CD4-positive, CD25-positive, alpha-beta regulatory T cell (primary cell): ENCODE data around the gene KAZN. TPM values are rescaled to one million over a fixed set of nuclear protein-coding genes. Genes with fewer than 3 reads are reported as not detected.

Experiments used
- ATAC-seq, 2 donors: fragments of 150-1000 bp; cut with Tn5 transposase; one replicate each; pipeline ENCODE4 v1.10.0; 2021; ENCODE audit warnings: low read depth in 2 of 2, moderate number of reproducible peaks in 2 of 2, moderate library complexity in 1 of 2
- DNase-seq, 3 donors: peaks; one replicate each; pipeline versions ENCODE4 v3.0.0 to v3.0.0-alpha.2; 2012 to 2022; ENCODE audit warnings: mixed read lengths in 1 of 3
- H3K27ac ChIP-seq: one replicate; pipeline ENCODE4 v1.7.0; 2013; ENCODE audit warnings: mild to moderate bottlenecking, low read length; ENCODE audit not compliant: insufficient read depth, poor library complexity, severe bottlenecking
- H3K27me3 ChIP-seq: one replicate; pipeline ENCODE4 v1.7.0; 2013; ENCODE audit warnings: low read length; ENCODE audit not compliant: control insufficient read depth, insufficient read depth
- H3K36me3 ChIP-seq: one replicate; pipeline ENCODE4 v1.7.0; 2013; ENCODE audit warnings: mild to moderate bottlenecking, low read length, moderate library complexity; ENCODE audit not compliant: control insufficient read depth, insufficient read depth
- H3K4me1 ChIP-seq: 2 replicates; pipeline ENCODE4 v1.7.0; 2013; ENCODE audit warnings: mild to moderate bottlenecking, low read length; ENCODE audit not compliant: insufficient read depth, control insufficient read depth, poor library complexity, severe bottlenecking
- H3K4me3 ChIP-seq: one replicate; pipeline ENCODE4 v1.7.0; 2013; ENCODE audit warnings: low read depth, mild to moderate bottlenecking, low read length, moderate library complexity
- H3K9me3 ChIP-seq, 2 experiments: 1 replicate in 1 of 2; 2 replicates in 1 of 2; pipeline ENCODE4 v1.7.0; 2013; ENCODE audit warnings: low read length in 2 of 2, mild to moderate bottlenecking in 1 of 2, moderate library complexity in 1 of 2; ENCODE audit not compliant: control insufficient read depth in 2 of 2
- H3K27ac Mint-ChIP-seq, 3 donors: one replicate each; pipeline ENCODE4 v1.8.0; 2020 to 2022; ENCODE audit warnings: mild to moderate bottlenecking in 3 of 3, mixed read lengths in 3 of 3, moderate library complexity in 2 of 3
- H3K27me3 Mint-ChIP-seq: one replicate; pipeline ENCODE4 v1.8.0; 2022; ENCODE audit warnings: mild to moderate bottlenecking, mixed read lengths
- H3K36me3 Mint-ChIP-seq: one replicate; pipeline ENCODE4 v1.8.0; 2020; ENCODE audit warnings: mixed read lengths
- H3K4me1 Mint-ChIP-seq, 4 donors: one replicate each; pipeline ENCODE4 v1.8.0; 2020 to 2022; ENCODE audit warnings: mixed read lengths in 4 of 4, mild to moderate bottlenecking in 1 of 4
- H3K4me3 Mint-ChIP-seq, 4 donors: one replicate each; pipeline ENCODE4 v1.8.0; 2020 to 2022; ENCODE audit warnings: mild to moderate bottlenecking in 4 of 4, mixed read lengths in 4 of 4, moderate library complexity in 3 of 4
- H3K9me3 Mint-ChIP-seq, 7 donors: one replicate each; pipeline ENCODE4 v1.8.0; 2020 to 2022; ENCODE audit warnings: mixed read lengths in 7 of 7, mild to moderate bottlenecking in 3 of 7, moderate library complexity in 2 of 7
- polyA plus RNA-seq, 4 donors: library from polyadenylated mRNA; unstranded; fragments of 300-500 nt; fragmentation: Illumina TruSeq; gene quantifications; one replicate each; pipeline ENCODE4 v1.2.3, GENCODE V29; 2021
- total RNA-seq: library from RNA; stranded (reverse); gene quantifications from one replicate; pipeline ENCODE4 v1.2.3, GENCODE V29; 2022

KAZN gene
- total and polyA plus RNA-seq, 5 donors from 2014 or later: not detected

DNA sequence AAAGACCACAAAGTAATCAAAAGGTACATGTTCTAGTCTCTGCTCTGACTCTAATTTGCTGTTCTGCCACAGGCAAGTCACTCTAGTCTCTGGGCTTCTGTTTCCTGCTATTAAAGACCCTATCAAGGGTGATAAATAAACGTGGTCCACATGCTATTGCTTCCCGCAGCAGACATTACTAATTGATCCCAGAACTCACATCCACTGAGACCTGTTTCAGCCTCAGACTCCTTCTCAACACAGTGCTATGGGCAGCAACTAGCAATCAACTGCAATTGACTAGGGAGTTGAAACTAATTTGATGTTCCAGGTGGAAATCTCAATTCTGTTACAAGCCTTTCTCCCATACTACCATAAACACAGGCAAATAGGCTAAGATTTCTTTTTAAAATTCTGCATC lies 150.5 kb downstream of the KAZN start:
- Histone ChIP-seq H3K4me3 (no peak overlapping the region), H3K27ac (no peak overlapping the region), H3K9me3 (no peaks in the 10 kb centered on the region), H3K36me3 (no peaks in the 10 kb centered on the region), H3K27me3 (no peaks in the 10 kb centered on the region), H3K4me1 (no peaks in the 10 kb centered on the region)
- DNase-seq (no peak), ATAC-seq (no peak)
- Mint-ChIP-seq H3K4me3 (no peak overlapping the region), H3K9me3 (peaks cover 0 to 2% (median 0%) of the 10 kb centered on the region in 7 donors), H3K27me3 (no peaks in the 10 kb centered on the region), H3K27ac (no peak overlapping the region), H3K36me3 (no peaks in the 10 kb centered on the region), H3K4me1 (no peaks in the 10 kb centered on the region)

- H3K27ac Mint-ChIP-seq: no peak overlapping the region
- no peak overlapping the region for H3K4me3 Mint-ChIP-seq
- no peaks in the 10 kb centered on the region for H3K36me3 Mint-ChIP-seq
- no peaks in the 10 kb centered on the region for H3K9me3 ChIP-seq
- no peaks in the 10 kb centered on the region for H3K4me1 ChIP-seq
- H3K36me3 ChIP-seq: no peaks in the 10 kb centered on the region
- DNase-seq (no peak), ATAC-seq (no peak)
- no peak overlapping the region for H3K4me3 ChIP-seq
- no peaks in the 10 kb centered on the region for H3K4me1 Mint-ChIP-seq
- peaks cover 5% of the 10 kb centered on the region for H3K27me3 Mint-ChIP-seq
- H3K27ac ChIP-seq: no peak overlapping the region
- H3K27me3 ChIP-seq: no peaks in the 10 kb centered on the region
- H3K9me3 Mint-ChIP-seq: peaks cover 0 to 2% (median 0%) of the 10 kb centered on the region in 7 donors
Observed at GRCh38 chr1:14750490-14750889, 152.0 kb downstream of the KAZN start.

DNA sequence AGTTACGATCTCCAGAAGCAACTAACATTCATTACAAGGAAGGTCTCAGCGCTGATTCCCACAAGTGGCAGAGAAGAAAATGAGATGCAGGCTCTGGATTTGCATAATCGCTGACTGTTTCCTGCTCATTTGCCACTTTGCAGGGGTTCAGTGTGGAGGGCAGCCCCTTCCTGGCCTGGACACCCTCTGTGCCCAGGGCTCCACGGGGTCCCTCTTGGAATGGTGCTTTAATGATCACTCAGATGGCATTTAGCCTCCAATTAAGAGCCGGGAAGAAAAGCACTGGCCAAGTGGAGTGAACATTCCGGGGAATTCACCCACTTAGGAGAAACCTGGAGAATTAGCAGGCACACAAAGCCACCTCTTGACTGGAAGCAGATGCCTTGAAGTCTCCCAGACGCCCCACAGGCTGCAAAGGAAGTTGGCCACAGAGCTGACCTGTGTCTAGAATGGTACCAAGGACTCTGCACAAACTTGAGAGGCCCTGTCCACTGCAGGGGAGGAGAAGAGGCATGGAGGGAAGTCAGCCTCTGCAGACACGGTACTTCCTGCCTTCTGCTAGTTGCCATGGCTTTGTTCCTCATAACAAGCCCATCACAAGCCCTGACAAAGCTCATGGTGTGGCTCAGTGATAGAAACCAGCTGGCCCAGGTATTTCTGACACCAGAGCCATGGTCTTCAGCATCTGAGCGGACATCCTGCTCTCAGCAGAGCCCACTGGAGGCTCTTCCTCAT lies 157.2 kb downstream of the KAZN start:
- Histone ChIP-seq H3K9me3 (no peaks in the 10 kb centered on the region), H3K27ac (no peak overlapping the region), H3K27me3 (no peaks in the 10 kb centered on the region), H3K36me3 (no peaks in the 10 kb centered on the region), H3K4me3 (no peak overlapping the region), H3K4me1 (no peaks in the 10 kb centered on the region)
- peaks cover 0 to 2% (median 0%) of the 10 kb centered on the region in 7 donors for H3K9me3 Mint-ChIP-seq
- H3K4me1 Mint-ChIP-seq: no peaks in the 10 kb centered on the region
- DNase-seq: no peak
- no peak overlapping the region for H3K4me3 Mint-ChIP-seq
- H3K27me3 Mint-ChIP-seq: peaks cover 5% of the 10 kb centered on the region
- no peak for ATAC-seq
- H3K36me3 Mint-ChIP-seq: no peaks in the 10 kb centered on the region
- H3K27ac Mint-ChIP-seq: no peak overlapping the region

GRCh38 chr1:14756589-14757285 lies 158.3 kb downstream of the KAZN start:
- no peak overlapping the region for H3K27ac Mint-ChIP-seq
- Histone ChIP-seq H3K36me3 (no peaks in the 10 kb centered on the region), H3K4me1 (no peaks in the 10 kb centered on the region), H3K9me3 (no peaks in the 10 kb centered on the region), H3K27me3 (no peaks in the 10 kb centered on the region), H3K27ac (no peak overlapping the region), H3K4me3 (no peak overlapping the region)
- no peaks in the 10 kb centered on the region for H3K4me1 Mint-ChIP-seq
- H3K4me3 Mint-ChIP-seq: no peak overlapping the region
- no peaks in the 10 kb centered on the region for H3K36me3 Mint-ChIP-seq
- peaks cover 0 to 3% (median 0%) of the 10 kb centered on the region in 7 donors for H3K9me3 Mint-ChIP-seq
- H3K27me3 Mint-ChIP-seq: peaks cover 5% of the 10 kb centered on the region
- no peak for ATAC-seq
- no peak for DNase-seq

DNA sequence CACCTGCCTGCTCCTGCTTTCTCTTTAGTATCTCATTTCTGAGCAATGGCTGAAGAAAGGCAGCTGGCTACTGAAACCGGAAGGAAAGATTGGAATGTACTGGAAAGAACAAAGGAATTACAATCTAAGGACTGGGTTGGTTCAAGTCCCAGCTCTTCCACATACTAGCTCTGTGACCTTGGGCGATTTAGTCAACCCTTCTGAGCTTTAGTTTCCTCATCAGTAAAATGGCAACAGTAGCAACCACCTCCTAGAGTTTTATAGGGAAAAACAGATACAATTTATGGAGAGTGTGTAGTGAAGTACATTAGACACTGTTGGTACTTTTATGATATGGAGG lies 158.8 kb downstream of the KAZN start:
- ATAC-seq: no peak
- Mint-ChIP-seq H3K4me3 (no peak overlapping the region), H3K27ac (no peak overlapping the region), H3K27me3 (peaks cover 5% of the 10 kb centered on the region), H3K9me3 (peaks cover 0 to 3% (median 0%) of the 10 kb centered on the region in 7 donors), H3K4me1 (no peaks in the 10 kb centered on the region), H3K36me3 (no peaks in the 10 kb centered on the region)
- Histone ChIP-seq H3K4me1 (no peaks in the 10 kb centered on the region), H3K27me3 (no peaks in the 10 kb centered on the region), H3K36me3 (no peaks in the 10 kb centered on the region), H3K9me3 (no peaks in the 10 kb centered on the region), H3K4me3 (no peak overlapping the region), H3K27ac (no peak overlapping the region)
- DNase-seq: no peak

DNA sequence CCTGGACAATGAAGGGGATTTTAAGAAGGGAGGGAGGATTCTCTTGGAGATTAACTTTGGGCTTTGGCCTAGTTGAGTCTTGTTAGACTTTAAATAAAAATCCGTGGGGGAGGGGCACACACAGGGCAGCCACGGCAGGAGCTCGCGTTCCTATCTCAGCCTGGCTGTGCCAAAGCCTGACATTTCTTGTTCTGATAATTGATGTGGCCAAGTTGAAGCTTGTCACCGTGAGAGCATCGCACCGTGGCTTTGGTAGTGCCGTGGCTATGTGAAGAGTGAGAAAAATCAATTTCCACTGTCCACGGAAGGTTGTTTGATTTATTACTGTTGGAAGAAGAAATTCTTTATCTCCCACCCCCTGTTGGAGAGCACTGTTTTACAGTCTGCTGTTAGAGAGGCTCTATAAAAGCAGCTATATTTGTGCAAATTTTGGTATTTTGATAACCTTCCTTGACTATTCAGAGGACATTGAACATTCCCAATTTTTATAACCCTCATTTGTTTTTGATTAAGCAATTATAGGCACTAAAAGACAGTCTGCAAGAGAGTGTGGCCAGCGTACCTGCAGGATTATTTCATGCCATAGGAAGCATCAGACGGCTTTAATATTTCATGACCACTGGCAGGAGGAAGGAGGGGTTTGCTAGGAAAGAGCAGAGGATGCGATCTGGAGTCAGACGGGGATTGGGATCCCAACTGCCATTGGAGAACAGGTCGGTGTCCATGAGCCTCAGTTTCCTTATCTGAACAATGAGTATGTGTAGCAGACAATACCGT lies 160.7 kb downstream of the KAZN start:
- no peak overlapping the region for H3K27ac Mint-ChIP-seq
- peaks cover 0 to 3% (median 0%) of the 10 kb centered on the region in 7 donors for H3K9me3 Mint-ChIP-seq
- H3K36me3 Mint-ChIP-seq: no peaks in the 10 kb centered on the region
- no peak for DNase-seq
- H3K27me3 ChIP-seq: no peaks in the 10 kb centered on the region
- H3K4me3 Mint-ChIP-seq: no peak overlapping the region
- no peaks in the 10 kb centered on the region for H3K4me1 Mint-ChIP-seq
- no peaks in the 10 kb centered on the region for H3K36me3 ChIP-seq
- no peaks in the 10 kb centered on the region for H3K4me1 ChIP-seq
- H3K9me3 ChIP-seq: no peaks in the 10 kb centered on the region
- peaks cover 5% of the 10 kb centered on the region for H3K27me3 Mint-ChIP-seq
- no peak overlapping the region for H3K4me3 ChIP-seq
- no peak for ATAC-seq
- no peak overlapping the region for H3K27ac ChIP-seq

GRCh38 chr1:14759843-14760242 lies 161.4 kb downstream of the KAZN start:
- Mint-ChIP-seq H3K27ac (no peak overlapping the region), H3K9me3 (peaks cover 0 to 3% (median 0%) of the 10 kb centered on the region in 7 donors), H3K4me3 (no peak overlapping the region)

More at GRCh38 chr1:14759843-14760242, 161.4 kb downstream of the KAZN start:
- Histone ChIP-seq H3K4me1 (no peaks in the 10 kb centered on the region), H3K27ac (no peak overlapping the region), H3K9me3 (no peaks in the 10 kb centered on the region), H3K4me3 (no peak overlapping the region), H3K36me3 (no peaks in the 10 kb centered on the region), H3K27me3 (no peaks in the 10 kb centered on the region)
- DNase-seq (no peak), ATAC-seq (no peak)
- Mint-ChIP-seq H3K36me3 (no peaks in the 10 kb centered on the region), H3K4me1 (no peaks in the 10 kb centered on the region), H3K27me3 (peaks cover 1% of the 10 kb centered on the region)
